Hair follicle dermal papilla cell (primary cell): ENCODE measurements around the gene C11orf52. TPM values are rescaled to one million over a fixed set of nuclear protein-coding genes. Genes with fewer than 3 reads are reported as not detected.

ENCODE experiments used
- small RNA-seq: library from RNA; depleted of rRNA; stranded (forward); fragments of <200 nt; gene quantifications from one replicate; pipeline ENCODE3, GENCODE V24; 2012
- total RNA-seq: library from RNA; depleted of rRNA; stranded (reverse); fragments of >200 nt; gene quantifications from 2 replicates; pipeline ENCODE4 v1.2.3, GENCODE V29; 2012

C11orf52 gene
- 0.49 and 1.3 TPM in 2 replicates for total RNA-seq

DNA sequence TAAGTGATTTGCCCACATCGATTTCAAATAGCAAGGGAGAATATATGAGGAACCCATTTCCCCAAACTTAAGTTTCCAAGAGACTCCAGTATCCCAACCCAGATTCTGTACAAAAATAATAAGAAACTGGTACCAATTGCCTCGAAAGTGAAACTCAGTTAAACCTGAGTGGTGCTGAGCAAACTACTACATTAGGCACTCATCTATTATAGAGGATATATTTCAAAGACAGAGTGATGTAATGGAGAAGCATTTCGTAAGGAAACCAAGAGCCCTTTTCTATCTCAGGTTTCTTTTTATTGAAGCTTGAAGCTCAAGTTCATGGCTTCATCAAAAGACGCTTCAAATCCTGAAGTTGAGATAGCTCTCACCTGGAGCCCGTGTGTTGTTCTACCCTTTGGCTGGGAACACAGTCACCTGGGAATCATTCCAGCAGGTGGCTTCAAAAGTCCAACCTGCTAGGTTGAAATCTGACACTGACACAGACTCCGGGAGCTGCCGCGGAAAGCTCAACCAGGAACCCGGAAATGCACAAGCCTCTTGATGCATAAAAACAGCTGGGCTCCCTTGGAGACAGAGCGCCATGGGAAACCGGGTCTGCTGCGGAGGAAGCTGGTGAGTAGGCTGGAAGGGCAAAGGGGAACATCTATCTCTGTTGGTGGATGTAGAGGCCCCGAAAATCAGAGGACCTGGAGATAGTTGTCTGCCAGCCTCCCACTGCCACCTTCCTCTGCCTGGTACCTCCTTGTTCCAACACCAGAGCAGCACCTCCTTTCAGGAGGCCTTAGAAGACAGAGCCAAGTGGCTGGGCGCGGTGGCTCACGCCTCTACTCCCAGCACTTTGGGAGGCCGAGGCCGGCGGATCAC, at the start of gene C11orf52:
Gene C11orf52 (plus strand): TSS at position 524 of the 867 bp plus-strand sequence. CDS start 60 bp downstream, at position 584.

DNA sequence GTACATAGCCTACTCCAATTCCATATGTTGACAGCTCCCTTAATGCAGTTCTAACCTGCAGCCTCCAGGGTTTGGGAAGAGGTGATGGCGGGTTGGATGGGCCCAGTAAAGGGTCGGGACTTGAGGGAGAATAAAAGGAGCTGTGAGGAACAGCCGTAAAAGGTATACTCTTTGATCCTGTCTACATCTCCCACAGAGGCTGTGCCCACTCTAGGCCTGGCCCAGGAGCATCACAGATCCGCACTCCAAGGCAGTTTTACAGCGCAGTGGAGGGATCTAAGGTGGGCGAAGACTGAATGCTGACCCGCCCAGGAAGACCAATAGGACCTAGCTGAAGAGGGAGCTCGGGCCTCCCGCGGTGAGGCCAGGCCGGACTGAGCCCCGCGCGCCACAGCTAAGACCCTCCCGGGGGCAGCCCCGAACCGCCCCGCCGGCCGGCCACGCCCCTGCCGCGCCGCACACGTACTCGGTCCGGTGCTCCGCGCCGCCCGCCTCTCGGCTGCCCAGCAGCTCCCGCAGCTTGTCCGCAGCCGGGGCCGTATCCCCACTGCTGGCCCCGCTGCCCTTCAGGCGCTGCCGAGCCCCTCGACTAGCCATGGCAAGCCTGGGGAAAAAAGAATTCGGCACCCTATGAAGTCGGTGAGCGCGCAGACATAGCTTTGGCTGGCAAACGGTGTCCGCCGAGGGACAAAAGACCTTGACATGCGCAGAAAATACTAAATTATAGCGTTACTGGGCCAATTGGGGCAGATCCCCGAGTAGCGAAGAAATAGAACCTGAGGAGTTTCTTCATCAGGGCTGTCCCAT, 47.6 kb upstream of the C11orf52 start, which contains the start of gene ALG9:
Gene ALG9 (minus strand): TSS at position 696 of the 807 bp plus-strand sequence. CDS start 99 bp downstream, at position 597.

DNA sequence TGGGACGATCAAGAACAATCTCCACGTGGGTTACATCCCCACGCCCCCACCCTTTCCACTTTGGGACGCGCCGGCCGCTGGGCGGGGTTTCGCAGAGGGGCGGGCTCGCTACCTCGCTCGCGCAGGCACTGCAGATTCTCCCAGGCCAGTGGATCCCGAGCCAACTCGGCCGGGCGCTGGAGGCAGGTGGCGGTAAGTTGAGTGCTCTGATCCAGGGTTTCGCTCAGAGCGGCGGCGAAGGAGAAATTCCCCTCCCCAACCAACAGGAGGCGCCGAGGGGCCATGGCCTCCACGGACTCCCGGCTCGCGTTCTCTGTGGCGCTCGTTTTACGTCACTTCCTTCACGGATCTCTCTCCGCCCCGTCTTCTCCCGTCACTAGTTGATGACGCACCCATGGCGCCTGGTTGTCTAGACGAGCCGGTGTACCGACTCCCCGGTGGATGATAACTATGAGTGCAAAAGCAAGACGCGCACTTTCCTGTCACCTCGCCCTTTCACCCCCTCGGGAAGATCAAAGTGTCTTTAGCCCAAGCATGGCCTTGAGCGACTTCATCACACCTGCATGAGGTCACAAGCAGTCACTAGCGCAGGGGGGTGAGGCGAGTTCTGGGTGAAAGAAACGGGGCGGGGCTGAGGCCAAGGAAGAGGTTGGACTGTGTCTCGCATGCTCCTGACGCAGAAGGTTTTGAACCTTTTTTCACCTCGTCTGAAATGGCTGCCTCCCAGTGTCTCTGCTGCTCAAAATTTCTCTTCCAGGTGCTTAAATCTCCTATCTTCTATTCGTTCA, 39.7 kb upstream of the C11orf52 start, which contains the start of the genes CFAP68 and FDXACB1:
Gene CFAP68 (plus strand): TSS at position 693 of the 788 bp plus-strand sequence. CDS start 20 bp downstream, at position 713.
Gene FDXACB1 (minus strand): TSS at position 317 of the 788 bp plus-strand sequence. CDS start 33 bp downstream, at position 284.

DNA sequence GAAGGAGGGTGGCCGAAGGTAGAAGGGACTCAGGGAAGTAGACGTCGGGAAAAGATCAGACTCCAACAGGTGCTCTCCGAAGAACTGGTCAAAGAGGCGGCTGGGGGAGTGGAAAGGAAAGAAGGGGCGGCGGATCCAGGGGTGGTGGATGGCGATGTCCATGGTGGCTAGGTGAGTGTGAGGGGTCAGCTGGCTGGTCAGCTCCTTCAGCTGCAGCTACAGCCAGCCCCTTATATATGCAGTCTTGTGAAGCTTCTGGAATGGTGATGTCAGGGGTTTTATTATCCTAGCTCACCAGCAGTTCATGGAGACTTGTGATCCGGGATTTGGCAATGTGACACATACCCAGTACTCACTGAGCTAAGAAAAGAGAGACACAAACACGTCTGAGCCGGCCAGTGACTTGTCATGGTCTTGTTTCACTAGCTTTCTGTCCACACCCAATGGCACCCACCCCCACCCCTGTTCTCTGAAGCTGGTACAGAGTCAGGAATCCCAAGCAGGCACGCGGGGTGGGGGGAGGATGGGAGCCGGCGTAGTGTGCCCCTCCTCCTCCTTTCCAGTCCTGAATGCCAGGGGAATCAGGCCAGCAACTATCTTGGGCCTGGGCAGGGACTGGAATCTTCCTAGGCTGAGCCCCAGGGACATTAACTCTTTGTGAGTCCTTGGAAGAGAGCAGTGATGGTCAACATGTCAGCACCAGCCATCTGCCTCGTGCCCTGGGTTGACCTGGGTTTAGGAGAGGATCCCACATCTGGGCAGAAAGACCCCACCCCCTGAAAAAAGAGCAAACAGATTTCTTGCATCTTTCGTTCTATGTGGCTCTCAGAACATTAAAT, 6.9 kb upstream of the C11orf52 start, which contains the start of gene CRYAB:
Gene CRYAB (minus strand): TSS at position 208 of the 839 bp plus-strand sequence. CDS start 46 bp downstream, at position 162.

GRCh38 chr11:111912535-111912934, 6.2 kb upstream of the C11orf52 start, which contains the start of gene HSPB2:
TSS of gene HSPB2 (plus strand) at chr11:111912734. CDS start at chr11:111912830, 96 bp downstream.

Small RNA genes lying within 50 kb of the gene (small RNA-seq; reads per million reads assigned to genes)
- not detected for gene C11orf52
- gene RNA5SP351, result not detected
- gene RPL37AP8, result 1.4 reads per million, percentile 30 among the genes with 10 or more reads in this experiment

Other genes with a start within 250 kb of the C11orf52 start
- gene PPP2R1B, start 152.5 kb upstream of the C11orf52 start, total RNA-seq, result 26.1 and 26.4 TPM in 2 replicates
- 38.8 and 41.2 TPM in 2 replicates for gene ALG9, start 47.3 kb upstream of the C11orf52 start, total RNA-seq
- gene FDXACB1, start 39.7 kb upstream of the C11orf52 start, total RNA-seq, result 2.1 and 2.4 TPM in 2 replicates
- 3.8 and 3.9 TPM in 2 replicates for gene CFAP68, start 39.4 kb upstream of the C11orf52 start, total RNA-seq
- 35.2 and 47.7 TPM in 2 replicates for gene CRYAB, start 7.1 kb upstream of the C11orf52 start, total RNA-seq
- gene HSPB2, start 6.2 kb upstream of the C11orf52 start, total RNA-seq, result 0.49 and 2.6 TPM in 2 replicates
- gene DIXDC1, start 18.4 kb downstream of the C11orf52 start, total RNA-seq, result 31.5 and 32.9 TPM in 2 replicates
- gene DLAT, start 106.5 kb downstream of the C11orf52 start, total RNA-seq, result 33.3 and 41.1 TPM in 2 replicates
- 2.9 and 3.9 TPM in 2 replicates for gene PIH1D2, start 155.1 kb downstream of the C11orf52 start, total RNA-seq
- gene NKAPD1, start 155.4 kb downstream of the C11orf52 start, total RNA-seq, result 22.3 and 25.5 TPM in 2 replicates
- 17.7 and 21.9 TPM in 2 replicates for gene TIMM8B, start 167.8 kb downstream of the C11orf52 start, total RNA-seq
- 80.3 and 88.9 TPM in 2 replicates for gene SDHD, start 168.0 kb downstream of the C11orf52 start, total RNA-seq
- gene IL18, start 245.2 kb downstream of the C11orf52 start, total RNA-seq, result 0.16 TPM in 1 of 2 replicates, not detected in the other
- gene TEX12, start 248.5 kb downstream of the C11orf52 start, total RNA-seq, result 0.32 TPM in 1 of 2 replicates, not detected in the other